WTC11 (cell line): ENCODE results near the gene KIFC1. TPM values are rescaled to one million over a fixed set of nuclear protein-coding genes. Genes with fewer than 3 reads are reported as not detected.
A peak's percentile ranks its signal among the peaks of the same experiment; 100 is the strongest.

Experiments
- ATAC-seq: fragments of 200-7000 bp; cut with Tn5 transposase; 2 replicates; pipeline ENCODE4 v1.10.0; 2021; ENCODE audit warnings: mild to moderate bottlenecking, moderate library complexity
- CTCF ChIA-PET: fragments of 300-600 bp; sonication (Branson Sonifier 250); formaldehyde crosslinking; loops from one replicate; lab custom pipeline; 2021; ENCODE audit warnings: antibody characterized with exemption; lab: Charles Lee
- POLR2A ChIA-PET: fragments of 350-600 bp; sonication (Branson Sonifier 250); formaldehyde crosslinking; loops from one replicate; lab custom pipeline; 2021; ENCODE audit warnings: antibody characterized with exemption; lab: Charles Lee
- DNase-seq: peaks from one replicate; pipeline ENCODE4 v3.0.0; 2021; ENCODE audit warnings: low spot score
- H3K27ac Mint-ChIP-seq: 2 replicates; pipeline ENCODE4 v1.8.0; 2021; ENCODE audit warnings: mixed read lengths
- H3K27me3 Mint-ChIP-seq: 2 replicates; pipeline ENCODE4 v1.8.0; 2021; ENCODE audit warnings: low read depth, mild to moderate bottlenecking, moderate library complexity, mixed read lengths
- H3K36me3 Mint-ChIP-seq: 2 replicates; pipeline ENCODE4 v1.8.0; 2021; ENCODE audit warnings: mixed read lengths
- H3K4me1 Mint-ChIP-seq: 2 replicates; pipeline ENCODE4 v1.8.0; 2022; ENCODE audit warnings: mixed read lengths
- H3K4me3 Mint-ChIP-seq: 2 replicates; pipeline ENCODE4 v1.8.0; 2021; ENCODE audit warnings: mild to moderate bottlenecking, moderate library complexity, mixed read lengths
- H3K9me3 Mint-ChIP-seq: 2 replicates; pipeline ENCODE4 v1.8.0; 2021; ENCODE audit warnings: mixed read lengths
- CBFB ChIP-seq: sonication (generic); formaldehyde crosslinking; IDR thresholded peaks from 2 replicates; pipeline ENCODE4 v1.8.1; 2022; ENCODE audit warnings: mild to moderate bottlenecking, low read depth, missing genetic modification reagents
- ETV6 ChIP-seq: sonication (generic); formaldehyde crosslinking; IDR thresholded peaks from 2 replicates; pipeline ENCODE4 v1.8.1; 2022; ENCODE audit warnings: mild to moderate bottlenecking, missing genetic modification reagents
- HMGA2 ChIP-seq: fragments of 250-450 bp; sonication (Bioruptor Pico); IDR thresholded peaks from 2 replicates; pipeline ENCODE4 v1.4.0; 2021; ENCODE audit warnings: mild to moderate bottlenecking, moderate library complexity
- IRF2 ChIP-seq: sonication (generic); formaldehyde crosslinking; IDR thresholded peaks from 2 replicates; pipeline ENCODE4 v1.8.0; 2022; ENCODE audit warnings: low read depth, missing genetic modification reagents, borderline replicate concordance
- JAZF1 ChIP-seq: fragments of 250-450 bp; sonication (Bioruptor Pico); IDR thresholded peaks from 2 replicates; pipeline ENCODE4 v1.9.0; 2021; ENCODE audit warnings: moderate library complexity, mild to moderate bottlenecking, inconsistent platforms
- KAT7 ChIP-seq: sonication (generic); formaldehyde crosslinking; IDR thresholded peaks from 2 replicates; pipeline ENCODE4 v1.8.1; 2023; ENCODE audit warnings: missing genetic modification reagents, mild to moderate bottlenecking, borderline replicate concordance
- MXD4 ChIP-seq: fragments of 250-450 bp; sonication (Bioruptor Pico); IDR thresholded peaks from 2 replicates; pipeline ENCODE4 v1.8.0; 2021; ENCODE audit warnings: mild to moderate bottlenecking, moderate library complexity, borderline replicate concordance
- MYBL2 ChIP-seq: sonication (generic); formaldehyde crosslinking; IDR thresholded peaks from 2 replicates; pipeline ENCODE4 v1.8.1; 2023; ENCODE audit warnings: mild to moderate bottlenecking, moderate library complexity, missing genetic modification reagents
- NFYB ChIP-seq: sonication (generic); formaldehyde crosslinking; conservative IDR thresholded peaks from 2 replicates; pipeline ENCODE4 v1.8.0; 2022; ENCODE audit warnings: low read depth, missing genetic modification reagents
- RELA ChIP-seq: sonication (generic); formaldehyde crosslinking; IDR thresholded peaks from 2 replicates; pipeline ENCODE4 v1.8.1; 2022; ENCODE audit warnings: missing genetic modification reagents, mild to moderate bottlenecking, borderline replicate concordance
- SMAD3 ChIP-seq: sonication (generic); formaldehyde crosslinking; IDR thresholded peaks from 2 replicates; pipeline ENCODE4 v1.8.0; 2022; ENCODE audit warnings: missing genetic modification reagents, mild to moderate bottlenecking, borderline replicate concordance
- TCF7 ChIP-seq: sonication (generic); formaldehyde crosslinking; IDR thresholded peaks from 2 replicates; pipeline ENCODE4 v1.8.0; 2022; ENCODE audit warnings: mild to moderate bottlenecking, low read depth, missing genetic modification reagents, moderate library complexity
- TP53 ChIP-seq: sonication (generic); formaldehyde crosslinking; IDR thresholded peaks from 2 replicates; pipeline ENCODE4 v1.8.1; 2023; ENCODE audit warnings: mild to moderate bottlenecking, missing genetic modification reagents
- ZNF219 ChIP-seq: sonication (generic); formaldehyde crosslinking; IDR thresholded peaks from 2 replicates; pipeline ENCODE4 v1.8.0; 2023; ENCODE audit warnings: missing genetic modification reagents, mild to moderate bottlenecking, borderline replicate concordance
- total RNA-seq: library from RNA; stranded (reverse); gene quantifications from 3 replicates; pipeline ENCODE4 v1.2.3, GENCODE V29; 2021
- TF ChIP-seq, protein P1 (sequence below): sonication (generic); formaldehyde crosslinking; IDR thresholded peaks from 2 replicates; pipeline ENCODE4 v1.8.0; 2022; ENCODE audit warnings: mild to moderate bottlenecking, missing genetic modification reagents
- TF ChIP-seq, protein P2 (sequence below): fragments of 250-450 bp; sonication (Bioruptor Pico); IDR thresholded peaks from 2 replicates; pipeline ENCODE4 v1.9.0; 2021; ENCODE audit warnings: mild to moderate bottlenecking
- TF ChIP-seq, protein P3 (sequence below): fragments of 250-450 bp; sonication (Bioruptor Pico); conservative IDR thresholded peaks from 2 replicates; pipeline ENCODE4 v1.9.0; 2021; ENCODE audit warnings: mild to moderate bottlenecking
- TF ChIP-seq, protein P4 (sequence below): sonication (generic); formaldehyde crosslinking; IDR thresholded peaks from 2 replicates; pipeline ENCODE4 v1.8.1; 2023; ENCODE audit warnings: mild to moderate bottlenecking, moderate library complexity, missing genetic modification reagents
- TF ChIP-seq, protein P5 (sequence below): sonication (generic); formaldehyde crosslinking; IDR thresholded peaks from 2 replicates; pipeline ENCODE4 v1.8.1; 2023; ENCODE audit warnings: mild to moderate bottlenecking, missing genetic modification reagents, moderate library complexity
- TF ChIP-seq, protein P6 (sequence below): fragments of 200-600 bp; IDR thresholded peaks from 2 replicates; pipeline ENCODE4 v1.8.0; 2022; ENCODE audit warnings: antibody characterized with exemption
- TF ChIP-seq, protein P7 (sequence below): sonication (generic); formaldehyde crosslinking; IDR thresholded peaks from 2 replicates; pipeline ENCODE4 v1.8.0; 2022; ENCODE audit warnings: mild to moderate bottlenecking, missing genetic modification reagents

The KIFC1 gene
- total RNA-seq, 1 experiment from 2014 or later: 97.3 TPM

DNA sequence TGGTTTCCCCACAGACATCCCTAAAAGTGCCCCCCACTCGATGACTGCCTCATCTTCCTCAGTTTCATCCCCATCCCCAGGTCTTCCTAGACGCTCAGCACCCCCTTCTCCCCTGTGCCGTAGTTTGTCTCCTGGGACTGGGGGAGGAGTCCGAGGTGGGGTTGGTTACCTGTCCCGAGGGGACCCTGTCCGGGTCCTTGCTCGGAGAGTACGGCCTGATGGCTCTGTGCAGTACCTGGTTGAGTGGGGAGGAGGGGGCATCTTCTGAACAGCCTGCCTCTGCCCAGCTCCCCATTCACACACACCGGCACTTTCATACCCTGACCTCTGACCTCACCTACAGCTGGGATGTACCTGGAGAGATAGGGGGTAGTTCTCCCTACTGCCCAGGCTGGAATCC, 24.2 kb downstream of the KIFC1 start:
- H3K27me3 Mint-ChIP-seq: no peaks in the 10 kb centered on the region
- peak overlapping the region; percentile 27; the same call in 1 of the 2 replicates for H3K27ac Mint-ChIP-seq
- peaks cover 53% of the 10 kb centered on the region for H3K4me1 Mint-ChIP-seq
- H3K4me3 Mint-ChIP-seq: peak overlapping the region; percentile 96; the same call in 1 of the 2 replicates
- ATAC-seq (no peak), DNase-seq (no peak)
- peaks cover 34% of the 10 kb centered on the region for H3K36me3 Mint-ChIP-seq
- no peaks in the 10 kb centered on the region for H3K9me3 Mint-ChIP-seq
- TF ChIP-seq, protein P1, sequence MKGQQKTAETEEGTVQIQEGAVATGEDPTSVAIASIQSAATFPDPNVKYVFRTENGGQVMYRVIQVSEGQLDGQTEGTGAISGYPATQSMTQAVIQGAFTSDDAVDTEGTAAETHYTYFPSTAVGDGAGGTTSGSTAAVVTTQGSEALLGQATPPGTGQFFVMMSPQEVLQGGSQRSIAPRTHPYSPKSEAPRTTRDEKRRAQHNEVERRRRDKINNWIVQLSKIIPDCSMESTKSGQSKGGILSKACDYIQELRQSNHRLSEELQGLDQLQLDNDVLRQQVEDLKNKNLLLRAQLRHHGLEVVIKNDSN: no peak
- TF ChIP-seq TCF7 (CRISPR knock-in tag) (no peak), SMAD3 (CRISPR knock-in tag) (no peak), JAZF1 (no peak), ZNF219 (no peak), RELA (CRISPR knock-in tag) (no peak), CBFB (no peak), HMGA2 (CRISPR knock-in tag) (no peak)
- ChIA-PET POLR2A (no interaction called here), CTCF (interaction anchor here (1.3 to 1.6 kb wide), 3 partner anchors 10 to 38 kb away, joined by 4 to 11 read pairs (median 7); partner anchors contain the start of gene ZBTB9)

DNA sequence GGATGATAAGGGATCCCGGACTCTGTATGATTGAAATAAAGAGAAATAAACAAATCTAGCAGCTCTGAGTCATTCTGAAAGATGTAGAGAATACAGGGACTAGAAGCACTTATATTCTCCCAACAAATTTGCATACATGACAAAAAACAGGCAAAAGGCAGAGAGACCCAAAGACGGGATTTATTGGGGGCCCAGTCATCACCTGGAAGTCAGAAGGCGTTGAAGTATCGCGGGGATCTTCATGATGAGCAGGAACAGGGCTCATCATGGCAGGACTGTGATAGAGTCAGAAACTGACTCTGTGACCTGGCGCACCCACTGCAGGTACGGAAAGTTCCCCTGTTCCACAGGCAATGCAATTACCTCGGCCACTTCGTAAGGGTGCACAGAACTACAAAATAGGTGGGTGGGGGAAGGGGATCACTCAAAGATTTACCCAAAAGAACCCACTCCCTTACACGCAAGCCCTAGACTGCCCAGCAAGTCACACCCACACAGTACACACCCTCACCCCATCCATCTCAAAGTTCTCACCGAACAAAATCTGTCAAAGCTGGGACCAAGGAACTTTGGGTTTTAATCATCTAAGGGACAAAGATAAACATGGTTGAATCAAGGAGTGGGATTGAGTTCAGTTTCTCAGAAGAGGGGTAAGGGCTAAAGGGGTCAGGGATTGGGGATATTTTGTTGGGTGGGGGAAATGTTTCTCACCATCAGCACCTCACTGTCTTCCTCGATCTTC, 24.9 kb downstream of the KIFC1 start:
- TF ChIP-seq, protein P2, sequence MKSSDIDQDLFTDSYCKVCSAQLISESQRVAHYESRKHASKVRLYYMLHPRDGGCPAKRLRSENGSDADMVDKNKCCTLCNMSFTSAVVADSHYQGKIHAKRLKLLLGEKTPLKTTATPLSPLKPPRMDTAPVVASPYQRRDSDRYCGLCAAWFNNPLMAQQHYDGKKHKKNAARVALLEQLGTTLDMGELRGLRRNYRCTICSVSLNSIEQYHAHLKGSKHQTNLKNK: no peak
- no peak for TF ChIP-seq TP53 (CRISPR knock-in tag)
- TF ChIP-seq NFYB: no peak
- no peak for TF ChIP-seq ETV6 (CRISPR knock-in tag)
- TF ChIP-seq, protein P1: no peak
- TF ChIP-seq, protein P3, sequence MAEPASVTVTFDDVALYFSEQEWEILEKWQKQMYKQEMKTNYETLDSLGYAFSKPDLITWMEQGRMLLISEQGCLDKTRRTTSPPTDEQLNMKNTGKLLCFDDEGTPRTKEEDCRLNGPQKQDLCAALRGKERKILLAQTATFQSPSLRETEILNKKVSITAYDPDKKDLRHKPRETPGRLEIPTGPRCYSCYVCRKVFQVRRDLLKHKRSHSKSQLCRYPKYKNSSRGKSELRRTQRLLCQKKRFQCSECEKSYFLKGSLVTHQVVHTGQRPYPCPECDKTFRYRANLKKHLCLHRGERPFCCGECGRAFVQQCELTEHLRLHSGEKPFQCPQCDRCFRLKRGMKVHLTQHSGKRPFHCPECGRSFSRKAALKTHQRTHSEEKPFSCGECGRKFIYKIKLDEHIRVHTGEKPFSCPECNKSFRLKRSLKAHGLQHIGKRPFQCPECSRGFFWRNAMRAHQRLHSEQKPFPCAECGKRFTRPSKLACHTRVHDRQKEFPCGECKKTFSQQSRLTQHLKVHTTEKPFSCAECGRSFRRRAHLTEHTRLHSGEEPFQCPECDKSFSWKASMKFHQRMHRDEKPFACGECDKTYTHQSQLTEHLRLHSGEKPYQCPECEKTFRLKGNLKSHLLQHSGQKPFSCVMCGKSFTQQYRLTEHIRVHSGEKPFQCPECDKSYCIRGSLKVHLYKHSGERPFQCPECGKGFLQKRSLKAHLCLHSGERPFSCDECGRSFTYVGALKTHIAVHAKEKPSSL (CRISPR knock-in tag): no peak
- TF ChIP-seq, protein P4, sequence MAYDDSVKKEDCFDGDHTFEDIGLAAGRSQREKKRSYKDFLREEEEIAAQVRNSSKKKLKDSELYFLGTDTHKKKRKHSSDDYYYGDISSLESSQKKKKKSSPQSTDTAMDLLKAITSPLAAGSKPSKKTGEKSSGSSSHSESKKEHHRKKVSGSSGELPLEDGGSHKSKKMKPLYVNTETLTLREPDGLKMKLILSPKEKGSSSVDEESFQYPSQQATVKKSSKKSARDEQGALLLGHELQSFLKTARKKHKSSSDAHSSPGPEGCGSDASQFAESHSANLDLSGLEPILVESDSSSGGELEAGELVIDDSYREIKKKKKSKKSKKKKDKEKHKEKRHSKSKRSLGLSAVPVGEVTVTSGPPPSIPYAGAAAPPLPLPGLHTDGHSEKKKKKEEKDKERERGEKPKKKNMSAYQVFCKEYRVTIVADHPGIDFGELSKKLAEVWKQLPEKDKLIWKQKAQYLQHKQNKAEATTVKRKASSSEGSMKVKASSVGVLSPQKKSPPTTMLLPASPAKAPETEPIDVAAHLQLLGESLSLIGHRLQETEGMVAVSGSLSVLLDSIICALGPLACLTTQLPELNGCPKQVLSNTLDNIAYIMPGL (CRISPR knock-in tag): no peak
- TF ChIP-seq, protein P5, sequence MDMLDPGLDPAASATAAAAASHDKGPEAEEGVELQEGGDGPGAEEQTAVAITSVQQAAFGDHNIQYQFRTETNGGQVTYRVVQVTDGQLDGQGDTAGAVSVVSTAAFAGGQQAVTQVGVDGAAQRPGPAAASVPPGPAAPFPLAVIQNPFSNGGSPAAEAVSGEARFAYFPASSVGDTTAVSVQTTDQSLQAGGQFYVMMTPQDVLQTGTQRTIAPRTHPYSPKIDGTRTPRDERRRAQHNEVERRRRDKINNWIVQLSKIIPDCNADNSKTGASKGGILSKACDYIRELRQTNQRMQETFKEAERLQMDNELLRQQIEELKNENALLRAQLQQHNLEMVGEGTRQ (CRISPR knock-in tag): no peak
- TF ChIP-seq, protein P6, sequence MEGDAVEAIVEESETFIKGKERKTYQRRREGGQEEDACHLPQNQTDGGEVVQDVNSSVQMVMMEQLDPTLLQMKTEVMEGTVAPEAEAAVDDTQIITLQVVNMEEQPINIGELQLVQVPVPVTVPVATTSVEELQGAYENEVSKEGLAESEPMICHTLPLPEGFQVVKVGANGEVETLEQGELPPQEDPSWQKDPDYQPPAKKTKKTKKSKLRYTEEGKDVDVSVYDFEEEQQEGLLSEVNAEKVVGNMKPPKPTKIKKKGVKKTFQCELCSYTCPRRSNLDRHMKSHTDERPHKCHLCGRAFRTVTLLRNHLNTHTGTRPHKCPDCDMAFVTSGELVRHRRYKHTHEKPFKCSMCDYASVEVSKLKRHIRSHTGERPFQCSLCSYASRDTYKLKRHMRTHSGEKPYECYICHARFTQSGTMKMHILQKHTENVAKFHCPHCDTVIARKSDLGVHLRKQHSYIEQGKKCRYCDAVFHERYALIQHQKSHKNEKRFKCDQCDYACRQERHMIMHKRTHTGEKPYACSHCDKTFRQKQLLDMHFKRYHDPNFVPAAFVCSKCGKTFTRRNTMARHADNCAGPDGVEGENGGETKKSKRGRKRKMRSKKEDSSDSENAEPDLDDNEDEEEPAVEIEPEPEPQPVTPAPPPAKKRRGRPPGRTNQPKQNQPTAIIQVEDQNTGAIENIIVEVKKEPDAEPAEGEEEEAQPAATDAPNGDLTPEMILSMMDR: no peak
- TF ChIP-seq, protein P7, sequence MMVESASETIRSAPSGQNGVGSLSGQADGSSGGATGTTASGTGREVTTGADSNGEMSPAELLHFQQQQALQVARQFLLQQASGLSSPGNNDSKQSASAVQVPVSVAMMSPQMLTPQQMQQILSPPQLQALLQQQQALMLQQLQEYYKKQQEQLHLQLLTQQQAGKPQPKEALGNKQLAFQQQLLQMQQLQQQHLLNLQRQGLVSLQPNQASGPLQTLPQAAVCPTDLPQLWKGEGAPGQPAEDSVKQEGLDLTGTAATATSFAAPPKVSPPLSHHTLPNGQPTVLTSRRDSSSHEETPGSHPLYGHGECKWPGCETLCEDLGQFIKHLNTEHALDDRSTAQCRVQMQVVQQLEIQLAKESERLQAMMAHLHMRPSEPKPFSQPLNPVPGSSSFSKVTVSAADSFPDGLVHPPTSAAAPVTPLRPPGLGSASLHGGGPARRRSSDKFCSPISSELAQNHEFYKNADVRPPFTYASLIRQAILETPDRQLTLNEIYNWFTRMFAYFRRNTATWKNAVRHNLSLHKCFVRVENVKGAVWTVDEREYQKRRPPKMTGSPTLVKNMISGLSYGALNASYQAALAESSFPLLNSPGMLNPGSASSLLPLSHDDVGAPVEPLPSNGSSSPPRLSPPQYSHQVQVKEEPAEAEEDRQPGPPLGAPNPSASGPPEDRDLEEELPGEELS (CRISPR knock-in tag): no peak
- TF ChIP-seq MYBL2 (CRISPR knock-in tag): no peak
- TF ChIP-seq MXD4 (CRISPR knock-in tag): no peak
- TF ChIP-seq KAT7 (CRISPR knock-in tag): no peak
- no peak for TF ChIP-seq IRF2 (CRISPR knock-in tag)
- no peak for TF ChIP-seq ZNF219
- Mint-ChIP-seq H3K27me3 (no peaks in the 10 kb centered on the region), H3K4me3 (peak overlapping the region; percentile 96)

More for the DNA sequence above, 24.9 kb downstream of the KIFC1 start:
- Mint-ChIP-seq H3K4me1 (peaks cover 55% of the 10 kb centered on the region), H3K9me3 (no peaks in the 10 kb centered on the region), H3K27ac (peak overlapping the region; percentile 97), H3K36me3 (peaks cover 34% of the 10 kb centered on the region)
- no peak for ATAC-seq
- CTCF ChIA-PET: interaction anchor here (2.1 kb wide), 1 partner anchor 10 kb away, joined by 11 read pairs; no protein-coding TSS in a partner anchor
- POLR2A ChIA-PET: no interaction called here
- DNase-seq: no peak
